Gastrocnemius medialis (tissue), 4 donors: Measurements from ENCODE around the gene ZNF638. TPM values are rescaled to one million over a fixed set of nuclear protein-coding genes. Genes with fewer than 3 reads are reported as not detected.

ENCODE experiments used
- ATAC-seq, 2 donors: fragments of 150-250 bp; one replicate each; pipeline ENCODE4 v1.9.1; 2016
- DNase-seq, 2 donors: peaks; one replicate each; pipeline ENCODE4 v3.0.0-alpha.2; 2019
- H3K27ac ChIP-seq, 4 donors: fragments of 200-600 bp; sonication (generic); 1 replicate in 1 of 4; 2 replicates in 3 of 4; pipeline ENCODE4 v1.5.1; 2016 to 2018; ENCODE audit warnings: mild to moderate bottlenecking in 2 of 4, moderate library complexity in 1 of 4
- H3K27me3 ChIP-seq, 3 donors: fragments of 200-600 bp; sonication (generic) in 2 of 3; 1 replicate in 1 of 3; 2 replicates in 2 of 3; pipeline versions ENCODE4 v1.5.1 to v1.6.0; 2016 to 2019; ENCODE audit warnings: mild to moderate bottlenecking in 1 of 3, moderate library complexity in 1 of 3
- H3K36me3 ChIP-seq, 2 donors: fragments of 200-600 bp; sonication (generic) in 1 of 2; one replicate each; pipeline ENCODE4 v1.5.1; 2017 to 2018
- H3K4me1 ChIP-seq, 2 donors: fragments of 200-600 bp; sonication (generic) in 1 of 2; one replicate each; pipeline ENCODE4 v1.5.1; 2016 to 2017; ENCODE audit warnings: mild to moderate bottlenecking in 2 of 2
- H3K4me3 ChIP-seq, 4 donors: fragments of 200-600 bp; sonication (generic) in 3 of 4; 1 replicate in 1 of 4; 2 replicates in 3 of 4; pipeline ENCODE4 v1.5.1; 2016 to 2019; ENCODE audit warnings: mild to moderate bottlenecking in 2 of 4
- H3K9me3 ChIP-seq, 3 donors: fragments of 200-600 bp; sonication (generic) in 2 of 3; 1 replicate in 1 of 3; 2 replicates in 2 of 3; pipeline ENCODE4 v1.5.1; 2016 to 2019
- POLR2A ChIP-seq, 2 donors: fragments of 450-650 bp; IDR thresholded peaks; one replicate each; pipeline ENCODE4 v1.6.1; 2017; ENCODE audit warnings: antibody characterized with exemption in 2 of 2, mild to moderate bottlenecking in 2 of 2, moderate library complexity in 2 of 2
- in situ Hi-C, 4 donors: fragments of 200-750 bp; cut with MboI; loops; one replicate each; pipeline versions ENCODE4 v1.15.0 to v1.8.0; 2017; ENCODE audit warnings: low sequenced_read_pairs in 4 of 4
- intact Hi-C: fragments of 100-400 bp; cut with DNase I; formaldehyde crosslinking; loops from one replicate; pipeline ENCODE4 v1.15.1; 2023; ENCODE audit warnings: low total_unique reads
- total RNA-seq, 4 donors: library from RNA; depleted of rRNA; stranded (reverse); fragments of >200 nt; gene quantifications; one replicate each; pipeline versions ENCODE4 v1.1.0 to v1.2.3, GENCODE V29; 2016
- TF ChIP-seq, protein P1 (sequence below), 5 experiments: fragments of 450-650 bp in 3 of 5; fragments of 200-600 bp in 2 of 5; sonication (generic) in 2 of 5; IDR thresholded peaks in 4 of 5; conservative IDR thresholded peaks in 1 of 5; 1 replicate in 4 of 5; 2 replicates in 1 of 5; pipeline ENCODE4 v1.5.1; 2016 to 2019; ENCODE audit warnings: antibody characterized with exemption in 5 of 5, mild to moderate bottlenecking in 3 of 5, moderate library complexity in 3 of 5

ZNF638 gene
- total RNA-seq, 4 donors from 2014 or later = 69.7 to 152 (median 95.0) TPM

DNA sequence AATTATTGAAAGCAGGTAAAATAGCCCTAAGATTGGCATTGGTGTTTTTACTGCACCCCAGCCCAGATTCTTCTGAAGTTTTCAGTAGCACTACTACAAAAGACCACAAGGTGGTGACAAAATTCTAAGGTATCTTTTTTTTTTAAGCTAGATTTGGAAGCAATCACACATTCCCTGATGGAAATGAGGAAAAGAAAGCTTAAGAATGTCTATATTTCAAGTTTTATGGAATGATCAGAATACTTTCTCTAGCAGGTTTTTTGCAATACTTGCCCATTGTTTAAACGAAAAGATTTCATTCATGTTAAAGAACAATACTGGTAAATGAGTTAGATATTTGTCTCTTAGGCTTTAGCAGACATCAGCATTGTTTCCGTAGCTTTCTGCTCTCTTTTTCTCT, 32.1 kb upstream of the ZNF638 start:
- intact Hi-C loops = loop anchor here (1.0 kb wide), 1 partner anchor 211 kb away; no protein-coding TSS in a partner anchor
- in situ Hi-C loops = loop anchor here in 1 of 4 donors (10.0 kb wide), 1 partner anchor 215 kb away; no protein-coding TSS in a partner anchor
- peak in 1 of 2 donors; percentile 46 for ATAC-seq
- DNase-seq = no peak
- no peaks in the 10 kb centered on the region for H3K36me3 ChIP-seq
- H3K4me1 ChIP-seq = peaks cover 7 to 16% of the 10 kb centered on the region in 2 donors
- H3K9me3 ChIP-seq = no peaks in the 10 kb centered on the region
- H3K27me3 ChIP-seq = no peaks in the 10 kb centered on the region
- TF ChIP-seq POLR2A (IDR thresholded peaks at IDR 0.05) = no peak
- TF ChIP-seq, protein P1, sequence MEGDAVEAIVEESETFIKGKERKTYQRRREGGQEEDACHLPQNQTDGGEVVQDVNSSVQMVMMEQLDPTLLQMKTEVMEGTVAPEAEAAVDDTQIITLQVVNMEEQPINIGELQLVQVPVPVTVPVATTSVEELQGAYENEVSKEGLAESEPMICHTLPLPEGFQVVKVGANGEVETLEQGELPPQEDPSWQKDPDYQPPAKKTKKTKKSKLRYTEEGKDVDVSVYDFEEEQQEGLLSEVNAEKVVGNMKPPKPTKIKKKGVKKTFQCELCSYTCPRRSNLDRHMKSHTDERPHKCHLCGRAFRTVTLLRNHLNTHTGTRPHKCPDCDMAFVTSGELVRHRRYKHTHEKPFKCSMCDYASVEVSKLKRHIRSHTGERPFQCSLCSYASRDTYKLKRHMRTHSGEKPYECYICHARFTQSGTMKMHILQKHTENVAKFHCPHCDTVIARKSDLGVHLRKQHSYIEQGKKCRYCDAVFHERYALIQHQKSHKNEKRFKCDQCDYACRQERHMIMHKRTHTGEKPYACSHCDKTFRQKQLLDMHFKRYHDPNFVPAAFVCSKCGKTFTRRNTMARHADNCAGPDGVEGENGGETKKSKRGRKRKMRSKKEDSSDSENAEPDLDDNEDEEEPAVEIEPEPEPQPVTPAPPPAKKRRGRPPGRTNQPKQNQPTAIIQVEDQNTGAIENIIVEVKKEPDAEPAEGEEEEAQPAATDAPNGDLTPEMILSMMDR (IDR thresholded peaks at IDR 0.05 in 4 of 5, conservative IDR thresholded peaks at IDR 0.05 in 1 of 5) = peak; percentile 48 to 71 (median 51)
- no peak overlapping the region for H3K4me3 ChIP-seq
- H3K27ac ChIP-seq = no peak overlapping the region

DNA sequence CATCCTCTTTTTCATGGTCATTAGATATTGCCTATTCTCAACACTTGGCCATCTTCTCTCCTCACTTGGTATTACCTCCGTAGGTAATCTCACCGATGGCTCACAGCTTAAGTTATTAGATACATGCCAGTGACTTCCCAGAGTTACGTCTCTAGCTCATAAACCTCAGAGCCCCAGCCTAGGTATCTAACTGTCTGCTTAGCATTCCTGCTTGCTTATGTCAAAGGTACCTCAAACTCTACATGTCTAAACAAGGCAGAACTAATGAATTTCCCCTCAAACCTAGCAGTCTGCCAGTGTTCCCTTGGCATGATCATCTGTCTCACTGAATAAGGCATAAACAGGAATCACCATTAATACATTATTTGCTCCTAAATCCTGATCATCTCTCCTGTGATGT, 27.7 kb upstream of the ZNF638 start:
- H3K9me3 ChIP-seq = no peaks in the 10 kb centered on the region
- H3K4me3 ChIP-seq = no peak overlapping the region
- in situ Hi-C loops (loop anchor here in 3 of 4 donors (5.0 to 10.0 kb wide), 3 partner anchors 203 to 211 kb away; no protein-coding TSS in a partner anchor), intact Hi-C loops (no loop called here)
- H3K4me1 ChIP-seq = peaks cover 10 to 21% of the 10 kb centered on the region in 2 donors
- no peak overlapping the region for H3K27ac ChIP-seq
- no peaks in the 10 kb centered on the region for H3K27me3 ChIP-seq
- TF ChIP-seq, protein P1 (IDR thresholded peaks at IDR 0.05 in 4 of 5, conservative IDR thresholded peaks at IDR 0.05 in 1 of 5) = no peak
- TF ChIP-seq POLR2A (IDR thresholded peaks at IDR 0.05) = no peak
- ATAC-seq (no peak), DNase-seq (no peak)
- H3K36me3 ChIP-seq = no peaks in the 10 kb centered on the region

DNA sequence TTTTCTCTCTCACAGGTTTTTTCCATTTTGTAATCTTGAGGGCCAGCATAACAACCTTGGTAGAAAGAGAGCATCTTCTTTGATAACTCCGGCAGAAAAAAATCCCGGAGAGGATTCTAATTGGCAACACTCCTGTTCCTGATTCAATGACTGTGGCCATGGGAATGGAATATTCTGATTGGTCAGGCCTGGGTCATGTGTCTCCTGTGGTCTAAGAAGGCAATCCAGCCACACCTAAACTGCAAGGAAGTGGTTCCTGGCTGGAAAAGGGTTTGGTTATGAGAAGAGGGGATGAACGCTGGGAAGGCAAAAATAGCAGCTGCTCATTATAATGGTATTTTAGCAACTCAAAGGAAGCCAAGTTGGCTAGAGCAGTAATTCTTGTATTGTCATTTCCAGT, 24.8 kb upstream of the ZNF638 start:
- Histone ChIP-seq H3K4me1 (peaks cover 8 to 16% of the 10 kb centered on the region in 2 donors), H3K4me3 (no peak overlapping the region), H3K36me3 (no peaks in the 10 kb centered on the region), H3K27me3 (no peaks in the 10 kb centered on the region), H3K9me3 (no peaks in the 10 kb centered on the region), H3K27ac (peak overlapping the region in 3 of 4 donors; percentile 7 to 54 (median 36))
- ATAC-seq (peak in 1 of 2 donors; percentile 72), DNase-seq (peak in 1 of 2 donors; percentile 19)
- in situ Hi-C loops = loop anchor here in 1 of 4 donors (10.0 kb wide), 1 partner anchor 208 kb away; no protein-coding TSS in a partner anchor
- TF ChIP-seq, protein P1 (IDR thresholded peaks at IDR 0.05 in 4 of 5, conservative IDR thresholded peaks at IDR 0.05 in 1 of 5) = no peak
- no peak for TF ChIP-seq POLR2A (IDR thresholded peaks at IDR 0.05)
- intact Hi-C loops = no loop called here

DNA sequence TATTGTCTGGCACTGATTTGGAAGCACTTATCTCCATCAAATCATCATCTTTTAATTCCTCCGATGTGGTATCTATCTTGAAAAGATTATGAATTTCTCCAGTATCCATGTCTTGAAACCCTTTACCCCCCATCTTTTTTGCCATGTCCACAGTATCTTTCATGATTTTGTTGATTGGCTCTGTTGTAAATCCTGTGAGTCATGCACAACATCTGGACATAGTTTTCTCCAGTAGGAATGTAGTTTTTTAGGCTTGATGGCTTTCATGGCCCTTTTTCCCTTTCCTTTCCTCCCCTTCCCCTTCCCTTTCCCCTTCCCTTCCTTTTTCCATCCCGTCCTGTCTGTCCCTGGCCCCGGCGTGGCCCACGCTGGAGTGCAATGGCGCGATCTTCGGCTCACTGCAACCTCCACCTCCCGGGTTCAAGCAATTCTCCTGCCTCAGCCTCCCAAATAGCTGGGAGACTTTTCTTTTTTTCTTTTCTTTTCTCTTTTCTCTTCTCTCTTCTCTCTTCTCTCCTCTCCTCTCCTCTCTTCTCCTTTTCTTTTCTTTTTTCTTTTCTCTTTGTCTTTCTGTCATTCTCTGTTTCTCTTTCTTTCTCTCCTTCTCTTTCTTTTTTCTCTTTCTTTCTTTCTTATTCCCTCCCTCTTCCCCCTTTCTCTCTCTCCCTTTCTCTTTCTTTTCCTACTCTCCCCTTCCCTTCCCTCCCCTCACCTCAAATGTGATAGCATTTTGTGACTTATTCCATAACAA, 18.4 kb upstream of the ZNF638 start:
- no peaks in the 10 kb centered on the region for H3K36me3 ChIP-seq
- H3K9me3 ChIP-seq = no peaks in the 10 kb centered on the region
- TF ChIP-seq, protein P1 (IDR thresholded peaks at IDR 0.05 in 4 of 5, conservative IDR thresholded peaks at IDR 0.05 in 1 of 5) = no peak
- no peak for TF ChIP-seq POLR2A (IDR thresholded peaks at IDR 0.05)
- H3K4me3 ChIP-seq = no peak overlapping the region
- no peaks in the 10 kb centered on the region for H3K27me3 ChIP-seq
- intact Hi-C loops = no loop called here
- H3K27ac ChIP-seq = no peak overlapping the region
- no peak for ATAC-seq
- peaks cover 5 to 19% of the 10 kb centered on the region in 2 donors for H3K4me1 ChIP-seq
- in situ Hi-C loops = no loop called here
- DNase-seq = no peak
